ENCODE measurements around the gene OPTN.
"Not testable (repeated sequence)": the region's sequence is repeated elsewhere in the genome, so short reads cannot be mapped to it uniquely, and the experiment has no call there.

Gene OPTN

DNA sequence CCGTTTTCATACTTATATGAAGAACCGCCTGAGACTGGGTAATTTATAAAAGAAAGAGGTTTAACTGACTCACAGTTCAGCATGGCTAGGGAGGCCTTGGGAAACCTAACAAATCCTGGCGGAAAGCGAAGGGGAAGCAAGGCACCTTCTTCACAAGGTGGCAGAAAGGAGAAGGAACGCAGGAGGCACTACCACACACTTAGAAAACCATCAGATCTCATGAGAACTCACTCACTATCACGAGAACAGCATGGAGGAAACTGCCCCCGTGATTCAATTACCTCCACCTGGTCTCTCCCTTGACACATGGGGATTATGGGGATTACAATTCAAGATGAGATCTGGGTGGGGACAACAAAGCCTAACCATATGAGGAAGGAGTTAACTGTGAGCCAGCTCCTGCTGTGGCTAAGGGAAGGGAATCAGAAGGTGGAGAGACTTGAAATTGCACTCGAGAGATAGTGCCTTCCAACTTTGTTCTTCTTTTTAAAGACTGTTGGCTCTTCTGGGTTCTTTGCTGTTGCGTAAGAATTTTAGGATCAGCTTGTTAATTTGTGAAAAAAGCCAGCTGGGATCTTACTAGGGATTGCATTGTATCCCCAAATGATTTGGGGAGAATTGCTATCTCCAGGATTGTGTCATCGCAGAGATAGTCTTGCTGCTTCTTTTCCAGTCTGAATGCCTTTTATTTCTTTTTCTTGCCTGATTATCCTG is 21.0 kb downstream of the OPTN start:
- no peak for DNase-seq (ENCODE audit: low read depth)

DNA sequence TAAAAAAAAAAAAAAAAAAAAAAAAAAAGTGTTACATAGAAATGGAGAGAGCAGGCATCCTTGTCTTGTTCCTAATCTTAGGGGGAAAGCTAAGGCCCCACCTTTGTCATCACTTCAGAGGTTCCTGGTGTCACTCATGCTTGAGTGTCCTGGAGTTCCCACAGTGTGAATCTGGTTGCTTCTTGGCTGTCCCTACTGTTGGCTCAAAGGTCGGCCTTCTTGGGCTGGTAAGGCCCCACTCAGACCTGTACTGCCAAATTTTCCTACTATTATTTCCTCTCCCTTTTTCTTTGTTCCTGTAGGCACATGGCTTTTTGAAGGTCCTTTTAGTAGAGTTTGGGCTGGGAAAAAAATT is 21.5 kb downstream of the OPTN start:
- no peak for DNase-seq (ENCODE audit: low read depth)

DNA sequence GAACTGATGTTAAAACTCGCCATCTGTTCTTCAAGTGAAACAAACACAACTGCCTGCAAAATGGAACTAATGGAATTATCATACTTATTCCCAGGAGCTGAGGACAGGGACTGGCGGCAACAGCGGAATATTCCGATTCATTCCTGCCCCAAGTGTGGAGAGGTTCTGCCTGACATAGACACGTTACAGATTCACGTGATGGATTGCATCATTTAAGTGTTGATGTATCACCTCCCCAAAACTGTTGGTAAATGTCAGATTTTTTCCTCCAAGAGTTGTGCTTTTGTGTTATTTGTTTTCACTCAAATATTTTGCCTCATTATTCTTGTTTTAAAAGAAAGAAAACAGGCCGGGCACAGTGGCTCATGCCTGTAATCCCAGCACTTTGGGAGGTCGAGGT is 36.7 kb downstream of the OPTN start:
- no peak for DNase-seq (ENCODE audit: low read depth)

DNA sequence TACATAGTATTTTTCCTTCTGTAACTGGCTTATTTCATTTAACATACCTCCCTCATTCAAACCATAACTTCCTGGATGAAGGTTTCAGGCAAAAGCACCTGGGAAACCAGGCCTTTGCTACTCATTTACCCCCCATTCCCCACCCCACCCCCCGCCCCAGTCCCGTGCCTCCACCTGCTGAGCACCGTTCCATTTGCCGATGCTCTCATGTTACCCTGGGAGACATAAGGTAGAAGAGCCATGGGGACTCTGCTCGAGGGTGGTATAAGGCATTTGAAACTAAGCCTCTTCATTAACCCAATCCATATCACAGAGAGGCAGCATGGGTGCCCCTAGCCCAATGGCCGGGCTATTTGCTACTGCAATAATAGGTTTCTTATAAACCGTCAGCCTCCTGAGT is 39.2 kb downstream of the OPTN start:
- DNase-seq (ENCODE audit: low read depth) = no peak

DNA sequence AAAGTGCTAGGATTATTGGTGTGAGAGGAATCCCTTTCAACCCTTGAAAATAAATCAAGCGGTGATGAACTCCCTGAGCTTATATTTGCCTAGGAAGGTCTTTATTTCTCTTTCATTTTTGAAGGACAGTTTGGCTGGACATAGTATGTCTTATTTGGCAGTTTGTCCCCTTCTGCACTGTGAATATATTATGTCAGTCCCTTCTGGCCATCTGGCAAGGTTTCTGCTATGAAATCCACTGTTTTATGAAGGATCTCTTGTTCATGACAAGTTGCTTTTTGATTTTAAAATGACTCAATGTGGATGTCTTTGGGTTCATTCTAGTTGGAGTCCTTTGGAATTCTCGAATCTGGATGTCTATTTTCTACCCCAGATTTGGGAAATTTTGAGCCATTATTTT is 39.7 kb downstream of the OPTN start:
- no peak for DNase-seq (ENCODE audit: low read depth)

DNA sequence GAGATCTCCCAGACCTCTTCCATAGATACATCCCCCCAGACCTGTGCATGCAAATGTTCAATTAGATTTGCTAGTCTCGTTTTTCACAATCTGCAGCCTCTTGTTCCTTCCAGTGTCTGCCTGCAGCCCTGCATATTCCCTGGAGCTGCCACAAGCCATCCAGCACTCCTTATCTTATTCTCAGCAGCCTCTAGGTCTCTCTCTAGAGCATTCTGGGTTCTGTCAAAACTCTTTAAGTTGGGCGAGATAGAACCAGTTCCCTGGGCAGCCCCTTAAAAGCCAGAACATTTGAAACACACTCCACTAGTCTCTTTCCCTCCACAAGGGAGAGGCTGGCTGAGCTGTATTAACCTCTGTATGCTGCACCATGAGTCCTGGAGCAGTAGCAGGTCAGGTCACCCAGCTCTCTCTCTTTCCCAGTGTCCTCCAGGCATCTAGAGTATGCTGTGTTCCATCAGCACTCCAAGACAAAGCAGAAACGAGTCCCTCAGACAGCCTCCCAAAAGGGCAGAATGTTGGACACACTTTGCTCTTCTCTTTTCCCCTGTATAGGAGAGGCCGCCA is 40.7 kb downstream of the OPTN start:
- no peak for DNase-seq (ENCODE audit: low read depth)

DNA sequence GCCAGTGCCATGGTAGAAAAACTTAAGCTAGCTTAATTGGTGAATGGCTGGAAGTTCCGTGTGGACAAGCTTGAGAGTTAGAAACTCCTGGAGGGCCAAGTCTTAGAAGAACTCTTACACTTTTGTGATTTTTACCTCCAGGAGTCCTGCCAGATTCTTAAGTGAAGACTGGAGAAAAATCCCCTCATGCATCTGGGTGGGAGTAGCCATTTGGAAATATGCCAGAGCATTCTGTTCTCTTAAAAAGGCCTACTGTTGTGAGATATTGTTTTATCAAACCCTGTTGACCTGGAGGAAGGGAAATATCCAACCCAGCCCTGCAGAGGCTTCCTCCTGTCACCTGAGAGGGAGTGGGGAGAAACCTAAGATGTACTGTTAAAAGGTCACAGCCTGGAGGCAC is 43.8 kb downstream of the OPTN start:
- DNase-seq (ENCODE audit: low read depth) = no peak

DNA sequence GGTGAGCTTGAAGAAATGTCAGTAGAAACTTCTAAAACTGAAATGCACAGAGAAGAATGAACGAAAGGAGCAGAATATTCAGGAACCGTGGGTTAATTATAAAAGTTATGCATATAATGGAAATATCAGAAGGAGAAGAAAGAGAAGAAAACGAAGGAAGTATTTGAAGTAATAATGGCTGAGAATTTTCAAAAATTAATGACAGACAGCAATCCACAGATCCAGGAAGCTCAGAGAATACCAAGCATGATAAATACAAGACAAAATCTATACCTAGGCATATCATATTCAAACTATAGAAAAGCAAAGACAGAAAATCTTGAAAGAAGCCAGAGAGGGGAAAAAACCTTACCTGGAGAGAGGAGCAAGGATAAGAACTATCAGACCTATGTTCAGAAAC is 44.9 kb downstream of the OPTN start:
- no peak for DNase-seq (ENCODE audit: low read depth)

DNA sequence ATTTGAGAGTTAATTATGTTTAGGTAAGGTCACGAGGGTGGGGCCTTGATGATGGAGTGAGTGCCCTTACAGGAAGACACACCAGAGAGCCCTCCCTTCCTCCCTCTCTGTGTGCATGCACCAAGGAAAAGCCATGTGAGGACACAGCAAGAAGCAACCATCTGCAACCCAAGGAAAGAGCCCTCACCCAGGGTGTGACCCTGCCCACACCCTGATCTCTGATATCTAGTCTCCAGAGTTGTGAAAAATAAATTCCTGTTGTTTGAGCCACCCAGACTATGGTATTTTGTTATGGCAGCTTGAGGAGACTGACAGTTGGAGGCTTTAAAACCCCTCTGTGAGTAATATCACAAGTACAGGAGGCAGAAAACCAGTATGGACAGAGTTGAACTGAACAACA is 46.4 kb downstream of the OPTN start:
- DNase-seq (ENCODE audit: low read depth) = peak; percentile 34

DNA sequence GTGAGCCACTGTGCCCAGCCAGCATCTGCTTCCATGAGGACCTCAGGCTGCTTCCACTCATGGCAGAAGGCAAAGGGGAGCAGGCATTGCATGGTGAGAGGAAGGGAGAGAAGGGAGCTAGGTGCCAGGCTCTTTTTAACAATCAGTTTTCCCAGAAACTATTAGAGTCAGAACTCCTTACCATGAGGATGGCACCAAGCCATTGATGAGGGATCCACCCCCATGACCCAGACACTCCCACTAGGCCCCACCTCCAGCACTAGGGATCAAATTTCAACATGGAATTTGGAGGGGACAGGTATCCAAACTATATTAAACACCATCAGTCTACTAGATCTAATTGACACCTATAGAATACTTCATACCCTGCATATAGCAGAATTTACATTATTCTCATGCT is 47.2 kb downstream of the OPTN start:
- no peak for DNase-seq (ENCODE audit: low read depth)

DNA sequence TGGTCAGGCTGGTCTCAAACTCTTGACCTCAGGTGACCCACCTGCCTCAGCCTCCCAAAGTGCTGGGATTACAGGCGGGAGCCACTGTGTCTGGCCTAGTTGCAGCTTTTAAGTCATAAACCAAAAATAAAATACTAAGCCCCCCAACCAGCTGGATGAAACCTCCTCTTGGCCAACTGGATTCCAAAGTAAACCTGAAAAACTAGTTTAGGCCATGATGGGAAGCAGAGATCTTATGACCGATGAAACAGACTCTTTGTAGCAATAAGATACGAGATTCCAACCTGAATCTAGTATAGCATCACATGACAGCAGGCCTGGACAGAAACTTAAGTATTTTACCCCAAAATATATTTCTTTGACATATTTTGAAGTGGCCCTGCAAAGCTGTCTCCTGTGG is 52.3 kb downstream of the OPTN start:
- DNase-seq (ENCODE audit: low read depth) = no peak

DNA sequence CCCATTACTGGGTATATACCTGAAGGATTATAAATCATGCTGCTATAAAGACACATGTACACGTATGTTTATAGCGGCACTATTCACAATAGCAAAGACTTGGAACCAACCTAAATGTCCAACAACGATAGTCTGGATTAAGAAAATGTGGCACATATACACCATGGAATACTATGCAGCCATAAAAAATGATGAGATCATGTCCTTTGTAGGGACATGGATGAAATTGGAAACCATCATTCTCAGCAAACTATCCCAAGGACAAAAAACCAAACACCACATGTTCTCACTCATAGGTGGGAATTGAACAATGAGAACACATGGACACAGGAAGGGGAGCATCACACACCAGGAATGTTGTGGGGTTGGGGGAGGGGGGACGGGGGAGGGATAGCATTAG is 55.9 kb downstream of the OPTN start:
- not testable (repeated sequence) for DNase-seq (ENCODE audit: low read depth)

DNA sequence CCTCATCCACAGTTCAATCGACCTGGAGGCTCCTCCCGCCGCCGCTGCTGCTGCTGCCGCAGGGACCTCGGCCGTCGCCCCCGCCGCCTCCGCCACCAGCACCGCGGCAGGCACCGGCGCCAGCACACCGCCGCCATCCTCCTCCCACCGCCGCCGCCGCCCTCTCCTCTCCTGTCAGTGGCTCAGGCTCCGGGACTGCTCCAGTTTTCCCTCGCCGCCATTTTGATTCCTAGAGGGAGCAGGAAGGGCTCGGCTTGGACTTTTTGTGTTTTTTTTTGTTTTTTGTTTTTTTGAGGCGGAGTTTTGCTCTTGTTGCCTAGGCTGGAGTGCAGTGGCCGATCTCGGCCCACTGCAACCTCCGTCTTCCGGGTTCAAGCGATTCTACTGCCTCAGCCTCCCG is 58.4 kb downstream of the OPTN start:
- peak; percentile 8 for DNase-seq (ENCODE audit: low read depth)

DNA sequence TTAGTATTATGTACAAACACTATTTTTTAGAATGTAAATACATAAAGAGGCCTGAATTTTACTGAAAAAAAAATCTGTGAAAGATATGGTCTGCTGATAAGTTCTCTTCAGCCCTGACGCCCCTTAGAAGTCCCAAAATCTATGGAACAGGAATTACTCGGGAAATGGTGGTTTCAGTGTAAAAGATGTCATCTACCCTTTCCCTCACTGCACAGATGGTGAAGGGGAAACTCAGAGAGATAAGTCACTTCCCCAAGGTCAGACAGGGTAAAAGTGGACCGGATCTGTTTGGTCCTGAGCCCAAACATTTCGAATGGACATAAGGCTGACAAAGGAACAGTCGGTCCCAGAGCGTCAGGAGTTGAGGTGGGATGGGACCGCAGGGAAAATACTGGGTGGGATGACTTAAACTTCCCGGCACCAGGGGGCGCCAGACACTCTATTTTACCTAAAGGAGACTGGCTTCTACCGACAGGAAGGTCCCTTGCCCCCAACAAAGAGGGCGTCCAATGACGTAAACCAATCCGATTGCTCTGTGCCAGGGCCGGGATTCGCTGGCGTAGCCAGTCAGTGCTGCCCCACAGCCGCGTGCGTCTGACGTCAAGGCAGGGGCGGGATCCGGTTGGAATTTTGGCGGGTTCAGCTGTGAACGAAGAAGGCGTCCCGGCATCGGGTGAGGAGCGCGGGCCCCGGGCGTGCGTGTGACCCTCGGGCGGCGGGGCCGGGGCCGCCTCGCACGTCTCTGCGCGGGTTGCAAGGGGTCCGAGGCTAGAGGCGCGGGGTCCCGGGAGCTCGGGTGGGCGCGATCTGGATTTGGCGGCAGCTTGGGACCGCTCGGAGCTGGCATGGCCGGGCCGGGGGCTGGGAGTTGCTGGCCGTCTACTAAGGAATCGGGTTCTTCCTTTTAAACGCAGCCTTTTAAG is 61.2 kb downstream of the OPTN start, which contains the start of gene MCM10:
Gene MCM10, plus strand, starts transcription at position 625 of the 923 bp plus-strand sequence. CDS start 2,645 bp downstream, outside the sequence.
- peak; percentile 100 for DNase-seq (ENCODE audit: low read depth)

DNA sequence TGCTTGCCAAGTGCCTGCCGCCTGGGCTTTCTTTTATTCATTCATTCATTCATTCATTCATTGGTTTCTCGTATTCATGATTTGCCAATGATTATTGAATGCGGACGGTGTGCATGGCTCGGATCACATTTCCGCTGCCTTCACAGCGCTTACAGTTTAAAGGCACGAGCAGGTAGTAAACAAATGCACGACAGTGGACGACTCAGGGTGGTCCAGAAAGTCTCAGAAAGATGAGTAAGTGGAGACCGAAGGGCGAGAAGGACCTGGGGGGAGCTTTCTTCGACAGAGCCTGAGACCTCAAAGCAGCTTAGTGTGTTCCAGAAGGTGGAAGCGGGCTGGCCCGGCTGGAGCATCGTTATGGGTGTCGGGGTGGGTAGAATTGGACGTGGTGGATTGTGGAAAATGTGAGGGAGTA is 61.9 kb downstream of the OPTN start:
- peak; percentile 8 for DNase-seq (ENCODE audit: low read depth)

DNA sequence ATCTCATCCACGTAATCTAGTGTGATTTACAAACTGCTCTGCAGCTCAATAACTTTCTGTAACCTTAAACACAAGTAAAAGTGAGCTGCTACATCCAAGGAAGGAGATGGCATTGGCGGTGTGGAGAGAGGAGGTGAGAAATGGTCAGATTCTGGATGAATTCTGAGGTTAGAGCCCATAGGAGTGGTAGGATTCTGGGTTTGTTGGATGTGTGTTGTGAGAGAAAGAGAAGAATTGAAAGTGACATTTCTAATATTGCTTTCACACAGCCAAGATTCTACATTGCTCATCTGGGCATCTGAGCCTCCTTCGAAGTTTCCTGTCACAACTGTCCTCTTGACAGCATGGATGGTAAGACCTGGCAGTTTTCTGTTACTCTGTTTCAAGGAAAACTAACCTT is 63.9 kb downstream of the OPTN start:
- DNase-seq (ENCODE audit: low read depth) = no peak

DNA sequence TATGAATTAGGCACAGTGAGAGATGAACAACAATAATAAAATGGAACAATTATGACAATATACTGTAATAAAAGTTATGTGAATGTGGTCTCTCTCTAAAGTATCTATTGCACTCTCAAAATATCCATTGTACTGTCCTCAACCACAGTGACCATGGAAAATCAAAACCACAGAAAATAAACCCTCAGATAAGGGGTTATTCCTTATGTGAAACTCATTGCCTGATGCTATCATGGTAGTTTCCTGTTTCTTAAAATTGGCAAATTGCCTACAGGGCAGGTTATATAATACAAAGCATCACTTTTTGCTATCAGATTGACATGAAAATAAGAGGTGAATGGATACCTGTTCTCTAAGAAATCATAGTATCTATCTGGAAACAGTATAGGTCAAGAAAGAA is 65.2 kb downstream of the OPTN start:
- no peak for DNase-seq (ENCODE audit: low read depth)

DNA sequence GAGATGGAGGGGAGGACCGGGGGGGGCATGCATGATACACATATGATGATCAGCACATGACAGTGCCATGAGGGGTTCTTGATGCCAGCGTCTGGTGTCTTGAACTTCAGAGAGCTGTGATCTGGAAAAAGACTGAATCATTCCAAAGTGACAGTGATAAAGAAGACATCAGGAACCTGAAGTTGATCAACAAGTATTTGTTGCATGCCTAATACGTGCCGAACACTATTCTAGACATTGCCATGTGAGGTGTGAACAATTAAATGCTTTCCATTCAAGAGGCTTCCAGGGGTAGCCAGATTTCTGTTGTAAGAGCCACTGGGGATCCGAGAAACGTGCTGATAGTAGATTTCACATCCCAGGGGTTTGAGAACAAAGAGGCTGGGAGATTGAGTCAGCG is 67.6 kb downstream of the OPTN start:
- no peak for DNase-seq (ENCODE audit: low read depth)

DNA sequence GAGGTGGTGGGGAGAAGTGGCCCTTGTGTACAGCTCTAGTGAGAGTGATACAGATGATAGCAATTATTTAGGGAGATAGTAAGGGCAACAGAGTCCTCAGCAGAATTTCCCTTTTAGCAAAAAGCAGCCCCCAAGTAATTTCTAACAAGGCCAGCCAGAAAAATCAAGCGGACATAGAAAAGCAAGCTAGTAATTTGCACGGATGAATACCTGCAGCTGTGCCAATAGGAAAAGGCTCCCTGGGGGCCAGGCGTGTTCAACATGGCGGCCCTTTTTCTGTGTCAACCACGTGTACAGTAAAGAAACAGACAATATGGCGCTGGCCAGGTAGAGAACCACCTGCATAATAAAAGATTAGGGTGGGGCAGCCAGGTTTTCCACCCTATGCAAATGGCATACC is 68.8 kb downstream of the OPTN start:
- no peak for DNase-seq (ENCODE audit: low read depth)

DNA sequence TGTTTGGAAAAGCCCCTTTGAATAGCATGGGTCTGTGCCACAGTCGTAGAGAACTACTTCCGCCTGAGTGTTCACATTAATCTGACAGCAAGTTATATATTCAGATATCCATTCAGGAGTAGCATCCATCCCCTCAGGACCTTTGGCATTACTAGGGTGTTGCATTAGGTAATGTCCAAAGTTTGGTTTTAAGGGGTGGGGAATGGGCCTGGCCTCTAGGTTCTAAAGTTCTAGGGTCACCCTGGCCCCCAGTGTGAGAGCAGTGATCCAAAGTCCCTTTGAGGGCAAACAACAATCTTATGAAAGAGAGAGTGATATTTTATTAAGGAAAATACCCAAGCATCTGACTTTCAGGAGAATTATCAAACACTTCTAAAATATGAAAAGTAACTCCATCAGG is 73.7 kb downstream of the OPTN start:
- no peak for DNase-seq (ENCODE audit: low read depth)

DNA sequence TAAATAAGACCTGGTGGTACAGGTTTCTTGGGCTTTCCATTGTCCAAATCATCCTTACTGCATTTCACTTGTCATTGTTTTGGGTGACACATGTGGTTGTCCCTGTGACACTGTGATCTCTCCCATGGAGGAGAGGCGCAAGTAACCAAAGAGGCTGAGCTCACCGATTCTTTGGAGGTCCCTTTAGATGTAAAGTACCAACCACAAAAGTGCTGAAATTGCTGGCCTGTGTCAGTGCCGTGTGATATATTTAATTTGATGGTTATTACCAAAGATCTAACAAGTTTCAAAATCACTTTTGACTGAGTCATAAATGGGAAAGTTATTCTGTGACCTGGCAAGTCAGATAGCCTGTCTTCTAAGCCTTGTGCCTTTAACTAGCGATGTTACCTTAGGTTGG is 80.8 kb downstream of the OPTN start:
- no peak for DNase-seq (ENCODE audit: low read depth)

DNA sequence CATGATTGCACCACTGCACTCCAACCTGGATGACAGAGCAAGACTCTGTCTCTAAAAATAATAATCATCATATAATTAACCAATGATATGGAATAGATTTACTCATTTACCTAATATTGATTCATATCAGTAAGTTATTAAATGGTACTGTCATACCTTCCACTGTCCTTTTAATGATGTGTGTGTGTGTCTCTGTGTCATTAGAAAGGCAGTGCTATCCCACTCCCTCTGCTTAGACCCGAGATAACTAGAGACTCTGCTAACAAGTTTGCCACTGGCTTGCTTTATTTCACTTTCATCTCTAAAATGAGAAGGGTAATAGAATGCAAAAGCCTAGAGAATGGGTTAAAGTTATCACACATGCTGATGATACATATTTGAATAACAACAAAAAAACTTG is 82.5 kb downstream of the OPTN start:
- no peak for DNase-seq (ENCODE audit: low read depth)

DNA sequence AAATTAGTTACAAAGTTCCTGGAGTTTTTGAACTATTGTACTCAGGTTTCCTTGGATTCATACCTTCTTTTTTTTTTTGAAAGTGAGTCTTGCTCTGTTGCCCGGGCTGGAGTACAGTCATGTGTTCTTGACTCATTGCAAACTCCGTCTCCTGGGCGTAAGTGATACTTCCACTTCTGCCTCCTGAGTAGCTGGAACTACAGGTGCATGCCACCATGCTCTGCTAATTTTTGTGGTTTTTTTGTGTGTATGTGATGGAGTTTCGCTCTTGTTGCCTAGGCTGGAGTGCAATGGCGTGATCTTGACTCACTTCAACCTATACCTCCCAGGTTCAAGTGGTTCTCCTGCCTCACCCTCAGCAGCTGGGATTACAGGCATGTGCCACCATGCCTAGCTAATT is 83.7 kb downstream of the OPTN start:
- DNase-seq (ENCODE audit: low read depth) = no peak
